Ascending aorta (tissue), 2 donors: ENCODE data around the gene PSMB10. TPM values are rescaled to one million over a fixed set of nuclear protein-coding genes. Genes with fewer than 3 reads are reported as not detected.

ENCODE experiments used
- DNase-seq, 2 donors: peaks; one replicate each; pipeline ENCODE4 v3.0.0-alpha.2; 2019; ENCODE audit warnings: low spot score in 2 of 2
- H3K27ac ChIP-seq, 2 donors: fragments of 200-600 bp; sonication (generic); one replicate each; pipeline ENCODE4 v1.5.1; 2016 to 2017; ENCODE audit warnings: mild to moderate bottlenecking in 1 of 2
- H3K27me3 ChIP-seq: fragments of 200-600 bp; sonication (generic); one replicate; pipeline ENCODE4 v1.5.1; 2017
- H3K36me3 ChIP-seq, 2 donors: fragments of 200-600 bp; sonication (generic); one replicate each; pipeline ENCODE4 v1.5.1; 2016
- H3K4me1 ChIP-seq, 2 donors: fragments of 200-600 bp; sonication (generic); one replicate each; pipeline ENCODE4 v1.5.1; 2016 to 2017; ENCODE audit warnings: mild to moderate bottlenecking in 1 of 2
- H3K4me3 ChIP-seq, 2 donors: fragments of 200-600 bp; sonication (generic); one replicate each; pipeline ENCODE4 v1.5.1; 2016 to 2017; ENCODE audit warnings: mild to moderate bottlenecking in 1 of 2
- H3K9me3 ChIP-seq, 2 donors: fragments of 200-600 bp; sonication (generic); one replicate each; pipeline ENCODE4 v1.5.1; 2016
- intact Hi-C: fragments of 100-400 bp; cut with DNase I; formaldehyde crosslinking; loops from one replicate; pipeline ENCODE4 v1.15.1; 2023
- total RNA-seq: library from RNA; depleted of rRNA; stranded (reverse); fragments of >200 nt; gene quantifications from one replicate; pipeline ENCODE4 v1.1.0, GENCODE V29; 2016
- TF ChIP-seq, protein P1 (sequence below), 3 experiments: fragments of 200-600 bp in 2 of 3; fragments of 450-650 bp in 1 of 3; sonication (generic) in 2 of 3; IDR thresholded peaks; one replicate each; pipeline ENCODE4 v1.5.1; 2016 to 2019; ENCODE audit warnings: antibody characterized with exemption in 3 of 3, mild to moderate bottlenecking in 1 of 3, moderate library complexity in 1 of 3

The PSMB10 gene
- total RNA-seq, 1 donor from 2014 or later = 13.9 TPM

GRCh38 chr16:67942510-67943255 lies 6.0 kb upstream of the PSMB10 start:
- no peak for DNase-seq
- intact Hi-C loops = loop anchor here (5.0 to 10.0 kb wide), 2 partner anchors 125 to 1018 kb away; partner anchors contain the start of gene RRAD
- peak overlapping the region; percentile 81 to 86 for H3K27ac ChIP-seq
- H3K9me3 ChIP-seq = no peaks in the 10 kb centered on the region
- H3K4me3 ChIP-seq = no peak overlapping the region
- TF ChIP-seq, protein P1, sequence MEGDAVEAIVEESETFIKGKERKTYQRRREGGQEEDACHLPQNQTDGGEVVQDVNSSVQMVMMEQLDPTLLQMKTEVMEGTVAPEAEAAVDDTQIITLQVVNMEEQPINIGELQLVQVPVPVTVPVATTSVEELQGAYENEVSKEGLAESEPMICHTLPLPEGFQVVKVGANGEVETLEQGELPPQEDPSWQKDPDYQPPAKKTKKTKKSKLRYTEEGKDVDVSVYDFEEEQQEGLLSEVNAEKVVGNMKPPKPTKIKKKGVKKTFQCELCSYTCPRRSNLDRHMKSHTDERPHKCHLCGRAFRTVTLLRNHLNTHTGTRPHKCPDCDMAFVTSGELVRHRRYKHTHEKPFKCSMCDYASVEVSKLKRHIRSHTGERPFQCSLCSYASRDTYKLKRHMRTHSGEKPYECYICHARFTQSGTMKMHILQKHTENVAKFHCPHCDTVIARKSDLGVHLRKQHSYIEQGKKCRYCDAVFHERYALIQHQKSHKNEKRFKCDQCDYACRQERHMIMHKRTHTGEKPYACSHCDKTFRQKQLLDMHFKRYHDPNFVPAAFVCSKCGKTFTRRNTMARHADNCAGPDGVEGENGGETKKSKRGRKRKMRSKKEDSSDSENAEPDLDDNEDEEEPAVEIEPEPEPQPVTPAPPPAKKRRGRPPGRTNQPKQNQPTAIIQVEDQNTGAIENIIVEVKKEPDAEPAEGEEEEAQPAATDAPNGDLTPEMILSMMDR (IDR thresholded peaks at IDR 0.05) = no peak
- H3K36me3 ChIP-seq = peaks cover 45 to 68% of the 10 kb centered on the region in 2 donors
- H3K4me1 ChIP-seq = peaks cover 5 to 13% of the 10 kb centered on the region in 2 donors
- H3K27me3 ChIP-seq = no peaks in the 10 kb centered on the region

- no peak for DNase-seq
- H3K36me3 ChIP-seq = peaks cover 39 to 63% of the 10 kb centered on the region in 2 donors
- H3K27me3 ChIP-seq = no peaks in the 10 kb centered on the region
- H3K4me3 ChIP-seq = no peak overlapping the region
- H3K4me1 ChIP-seq = peaks cover 6 to 16% of the 10 kb centered on the region in 2 donors
- TF ChIP-seq, protein P1 (IDR thresholded peaks at IDR 0.05) = peak; percentile 26 to 60 (median 34)
- intact Hi-C loops = loop anchor here (5.0 to 10.0 kb wide), 2 partner anchors 125 to 1017 kb away; partner anchors contain the start of gene RRAD
- no peaks in the 10 kb centered on the region for H3K9me3 ChIP-seq
- peak overlapping the region; percentile 81 to 86 for H3K27ac ChIP-seq
These were observed 5.5 kb upstream of the PSMB10 start for GRCh38 chr16:67942200-67942509.

GRCh38 chr16:67941469-67942199 lies 5.0 kb upstream of the PSMB10 start:
- Histone ChIP-seq H3K27me3 (no peaks in the 10 kb centered on the region), H3K27ac (no peak overlapping the region), H3K4me3 (no peak overlapping the region), H3K4me1 (peaks cover 10 to 18% of the 10 kb centered on the region in 2 donors), H3K36me3 (peaks cover 34 to 57% of the 10 kb centered on the region in 2 donors), H3K9me3 (no peaks in the 10 kb centered on the region)
- intact Hi-C loops = loop anchor here (5.0 to 10.0 kb wide), 2 partner anchors 124 to 1017 kb away; partner anchors contain the start of gene RRAD
- no peak for DNase-seq
- TF ChIP-seq, protein P1 (IDR thresholded peaks at IDR 0.05) = no peak

DNA sequence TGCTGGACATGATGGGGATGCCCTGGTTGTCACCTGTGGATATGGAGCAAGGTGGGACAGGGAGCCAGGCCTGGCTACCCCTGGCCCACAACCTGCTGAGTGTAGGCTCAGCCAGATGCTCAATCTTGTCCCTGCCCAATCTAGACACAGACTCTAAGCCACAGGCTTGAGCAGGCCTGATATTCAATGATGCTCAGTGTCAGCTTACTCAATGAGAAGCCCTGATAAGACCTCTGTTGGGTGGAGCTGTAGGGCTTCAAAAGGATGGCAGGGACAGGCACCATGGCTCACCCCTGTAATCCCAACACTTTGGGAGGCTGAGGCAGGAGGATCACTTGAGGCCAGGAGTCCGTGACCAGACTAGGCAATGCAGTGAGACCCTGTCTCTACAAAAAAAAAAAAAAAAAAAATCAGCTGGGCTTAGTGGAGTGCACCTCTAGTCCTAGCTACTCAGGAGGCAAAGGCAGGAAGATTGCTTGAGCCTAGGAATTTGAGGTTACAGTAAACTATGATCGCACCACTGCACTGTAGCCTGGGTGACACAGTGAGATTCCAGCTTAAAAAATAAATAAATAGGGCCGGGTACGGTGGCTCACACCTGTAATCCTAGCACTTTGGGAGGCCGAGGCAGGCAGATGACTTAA lies 3.9 kb upstream of the PSMB10 start:
- DNase-seq = no peak
- H3K4me3 ChIP-seq = no peak overlapping the region
- intact Hi-C loops = loop anchor here (5.0 to 10.0 kb wide), 2 partner anchors 123 to 1016 kb away; partner anchors contain the start of gene RRAD
- H3K36me3 ChIP-seq = peaks cover 24 to 47% of the 10 kb centered on the region in 2 donors
- no peaks in the 10 kb centered on the region for H3K27me3 ChIP-seq
- H3K4me1 ChIP-seq = peaks cover 10 to 18% of the 10 kb centered on the region in 2 donors
- no peak overlapping the region for H3K27ac ChIP-seq
- no peaks in the 10 kb centered on the region for H3K9me3 ChIP-seq
- TF ChIP-seq, protein P1 (IDR thresholded peaks at IDR 0.05) = no peak
